SK-N-SH (cell line): ENCODE results near the gene CRYBG3. TPM values are rescaled to one million over a fixed set of nuclear protein-coding genes. Genes with fewer than 3 reads are reported as not detected.

Experiments
- CTCF ChIA-PET: fragments of 300-600, 350-600 bp; formaldehyde crosslinking; extraction: SDS; loops from one replicate; lab custom pipeline; 2021; lab: Yijun Ruan, JAX
- POLR2A ChIA-PET: fragments of 350-600 bp; sonication (Branson Sonifier 250); formaldehyde crosslinking; extraction: SDS; loops from one replicate; lab custom pipeline; 2020; ENCODE audit warnings: antibody characterized with exemption, inconsistent platforms; lab: Yijun Ruan, JAX
- DNase-seq: peaks from one replicate; pipeline ENCODE4 v3.0.0; 2012
- H2AFZ ChIP-seq: fragments of 200-600 bp; sonication (generic); 2 replicates; pipeline ENCODE4 v1.8.1; 2016; ENCODE audit warnings: antibody characterized with exemption, mild to moderate bottlenecking, low read depth
- H3F3A ChIP-seq: fragments of 200-600 bp; sonication (generic); replicated peaks from 2 replicates; pipeline ENCODE3; 2016; ENCODE audit warnings: antibody characterized with exemption, mild to moderate bottlenecking; ENCODE audit not compliant: insufficient read depth
- H3K27ac ChIP-seq, 2 experiments: fragments of 200-500 bp in 1 of 2; fragments of 200-600 bp in 1 of 2; sonication (Bioruptor generic) in 1 of 2; sonication (generic), shearing (Covaris generic) in 1 of 2; 2 replicates each; pipeline versions ENCODE4 v1.5.1 to v1.6.1; 2014 to 2016; ENCODE audit warnings: low read depth in 2 of 2, inconsistent platforms in 1 of 2, low read length in 1 of 2, mild to moderate bottlenecking in 1 of 2, mixed read lengths in 1 of 2
- H3K27me3 ChIP-seq: fragments of 200-600 bp; sonication (generic), shearing (Covaris generic); 2 replicates; pipeline ENCODE4 v1.6.1; 2016; ENCODE audit warnings: mixed run types; ENCODE audit not compliant: insufficient read depth
- H3K36me3 ChIP-seq, 2 experiments: fragments of 200-500 bp in 1 of 2; fragments of 200-600 bp in 1 of 2; sonication (Bioruptor generic) in 1 of 2; sonication (generic) in 1 of 2; replicated peaks in 1 of 2; 2 replicates each; pipeline versions ENCODE3 to v1.5.1; 2014 to 2016; ENCODE audit warnings: low read length in 1 of 2, mild to moderate bottlenecking in 1 of 2; ENCODE audit not compliant: insufficient read depth in 2 of 2, control insufficient read depth in 1 of 2
- H3K4me1 ChIP-seq, 2 experiments: fragments of 200-500 bp in 1 of 2; fragments of 200-600 bp in 1 of 2; sonication (Bioruptor generic) in 1 of 2; sonication (generic), shearing (Covaris generic) in 1 of 2; 2 replicates each; pipeline versions ENCODE4 v1.5.1 to v1.6.1; 2014 to 2016; ENCODE audit warnings: low read depth in 1 of 2, low read length in 1 of 2, mixed run types in 1 of 2; ENCODE audit not compliant: insufficient read depth in 2 of 2, control insufficient read depth in 1 of 2
- H3K4me2 ChIP-seq: fragments of 200-600 bp; sonication (generic), shearing (Covaris generic); 2 replicates; pipeline ENCODE4 v1.6.1; 2017; ENCODE audit warnings: mixed run types
- H3K4me3 ChIP-seq, 2 experiments: fragments of 200-500 bp in 1 of 2; fragments of 200-600 bp in 1 of 2; sonication (Bioruptor generic) in 1 of 2; sonication (generic), shearing (Covaris generic) in 1 of 2; 2 replicates each; pipeline versions ENCODE4 v1.5.1 to v1.8.1; 2014 to 2016; ENCODE audit warnings: low read depth in 2 of 2, inconsistent platforms in 1 of 2, low read length in 1 of 2, mild to moderate bottlenecking in 1 of 2, mixed read lengths in 1 of 2, moderate library complexity in 1 of 2
- H3K79me2 ChIP-seq: fragments of 200-600 bp; sonication (generic); 2 replicates; pipeline ENCODE4 v1.8.1; 2017; ENCODE audit warnings: mild to moderate bottlenecking; ENCODE audit not compliant: insufficient read depth
- H3K9ac ChIP-seq: fragments of 200-600 bp; sonication (generic); 2 replicates; pipeline ENCODE4 v1.6.1; 2017; ENCODE audit warnings: mixed run types
- H3K9me2 ChIP-seq: fragments of 200-600 bp; sonication (generic); 2 replicates; pipeline ENCODE4 v1.6.1; 2017; ENCODE audit warnings: mixed run types
- H3K9me3 ChIP-seq: fragments of 200-600 bp; sonication (generic); 2 replicates; pipeline ENCODE4 v1.6.1; 2017; ENCODE audit warnings: mixed run types, mild to moderate bottlenecking, moderate library complexity
- H4K20me1 ChIP-seq: fragments of 200-600 bp; sonication (generic); 2 replicates; pipeline ENCODE4 v1.6.1; 2017; ENCODE audit warnings: mild to moderate bottlenecking, mixed run types; ENCODE audit not compliant: insufficient read depth
- CHD2 ChIP-seq: fragments of 150-350 bp; IDR thresholded peaks from 2 replicates; pipeline ENCODE4 v1.6.1; 2018; ENCODE audit warnings: low read length; ENCODE audit not compliant: partially characterized antibody
- CTCF ChIP-seq: fragments of 200-600 bp; sonication (generic); IDR thresholded peaks from 2 replicates; pipeline ENCODE4 v1.6.1; 2017; ENCODE audit warnings: antibody characterized with exemption, mild to moderate bottlenecking, moderate library complexity
- ELF1 ChIP-seq: IDR thresholded peaks from 2 replicates; pipeline ENCODE4 v1.4.0; 2012
- EZH2phosphoT487 ChIP-seq: fragments of 200-600 bp; sonication (generic); IDR thresholded peaks from 2 replicates; pipeline ENCODE4 v1.6.1; 2017; ENCODE audit warnings: low read depth, mixed run types, mild to moderate bottlenecking, antibody characterized with exemption, moderate library complexity, borderline replicate concordance
- FOXJ3 ChIP-seq: sonication (generic); formaldehyde crosslinking; IDR thresholded peaks from 2 replicates; pipeline ENCODE4 v1.5.1; 2020; ENCODE audit warnings: mild to moderate bottlenecking, missing genetic modification reagents
- GABPA ChIP-seq: IDR thresholded peaks from 2 replicates; pipeline ENCODE4 v1.4.0; 2012; ENCODE audit warnings: low read depth, mild to moderate bottlenecking
- GATA2 ChIP-seq: sonication (generic); formaldehyde crosslinking; IDR thresholded peaks from 2 replicates; pipeline ENCODE4 v1.5.0; 2020; ENCODE audit warnings: mild to moderate bottlenecking, missing genetic modification reagents
- MXI1 ChIP-seq: IDR thresholded peaks from 2 replicates; pipeline ENCODE4 v1.6.1; 2012; ENCODE audit warnings: mild to moderate bottlenecking, low read depth, low read length, improper control_type of control experiment
- RAD21 ChIP-seq: IDR thresholded peaks from 2 replicates; pipeline ENCODE4 v1.6.1; 2012; ENCODE audit warnings: mild to moderate bottlenecking, low read length
- RCOR1 ChIP-seq: fragments of 150-350 bp; IDR thresholded peaks from 2 replicates; pipeline ENCODE4 v1.6.1; 2017; ENCODE audit warnings: antibody characterized with exemption, low read length
- WGBS: methylation state at CpG from one replicate; pipeline ENCODE4 v1.1.6; 2017; ENCODE audit warnings: low lambda C conversion rate; 5-methylcytosine and 5-hydroxymethylcytosine counted together
- polyA plus RNA-seq, 3 experiments: library from polyadenylated mRNA; depleted of rRNA; stranded (reverse); fragments of >200 nt; gene quantifications; 2 replicates each; pipeline ENCODE4 v1.2.3, GENCODE V29; 2012

The CRYBG3 gene
- polyA plus RNA-seq, 1 of the 3 experiments (the other 2 are of a cell fraction): 2.4 TPM

- ChIA-PET CTCF (interaction anchor here (0.7 to 3.3 kb wide), 5 partner anchors 14 to 220 kb away, joined by 3 to 17 read pairs (median 4); no protein-coding TSS in a partner anchor), POLR2A (no interaction called here)
- H2AFZ ChIP-seq: no peak overlapping the region
- H3K9me2 ChIP-seq: no peaks in the 10 kb centered on the region
- H3K9me3 ChIP-seq: no peaks in the 10 kb centered on the region
- DNase-seq: no peak
- no peak overlapping the region for H3K27ac ChIP-seq
- no peak overlapping the region for H3K4me2 ChIP-seq
- no peaks in the 10 kb centered on the region for H3K27me3 ChIP-seq
- no peak for TF ChIP-seq RCOR1
- TF ChIP-seq MXI1: no peak
- TF ChIP-seq RAD21: no peak
- TF ChIP-seq EZH2phosphoT487: no peak
- TF ChIP-seq CHD2: no peak
- TF ChIP-seq FOXJ3 (CRISPR knock-in tag): no peak
- TF ChIP-seq GATA2 (CRISPR knock-in tag): no peak
- TF ChIP-seq ELF1: no peak
- H3K36me3 ChIP-seq: peaks cover 38 to 54% of the 10 kb centered on the region in 2 experiments
- H3F3A ChIP-seq: no peaks in the 10 kb centered on the region
- no peaks in the 10 kb centered on the region for H3K79me2 ChIP-seq
- no peak overlapping the region for H3K4me3 ChIP-seq
- no peak overlapping the region for H3K9ac ChIP-seq
- no peaks in the 10 kb centered on the region for H4K20me1 ChIP-seq
- no peaks in the 10 kb centered on the region for H3K4me1 ChIP-seq
- WGBS: 97% methylated on average over 2 of the region's 2 CpGs
Observed at GRCh38 chr3:97939401-97939800, 117.6 kb downstream of the CRYBG3 start.

- Histone ChIP-seq H3K79me2 (no peaks in the 10 kb centered on the region), H3F3A (no peaks in the 10 kb centered on the region), H3K27me3 (no peaks in the 10 kb centered on the region), H3K9me3 (no peaks in the 10 kb centered on the region), H2AFZ (no peak overlapping the region), H3K4me2 (no peak overlapping the region), H3K4me3 (no peak overlapping the region), H3K27ac (no peak overlapping the region), H3K9ac (no peak overlapping the region), H3K4me1 (no peaks in the 10 kb centered on the region), H3K9me2 (no peaks in the 10 kb centered on the region), H3K36me3 (peaks cover 43 to 60% of the 10 kb centered on the region in 2 experiments), H4K20me1 (no peaks in the 10 kb centered on the region)
- ChIA-PET POLR2A (no interaction called here), CTCF (interaction anchor here (0.7 to 3.3 kb wide), 8 partner anchors 13 to 221 kb away, joined by 3 to 17 read pairs (median 4); no protein-coding TSS in a partner anchor)
- DNase-seq: no peak
- 83% methylated on average over 1 of the region's 1 CpG for WGBS
- peak; percentile 21 for TF ChIP-seq CTCF
- no peak for TF ChIP-seq GABPA
- TF ChIP-seq RAD21: peak; percentile 54
Observed at GRCh38 chr3:97940034-97940433, 118.2 kb downstream of the CRYBG3 start.
